Hepatocyte (in vitro differentiated cells): Measurements from ENCODE around the gene ODC1.

Source experiments
- EZH2 ChIP-seq: fragments of 200-600 bp; sonication (generic); IDR thresholded peaks from 2 replicates; pipeline ENCODE4 v1.6.1; 2016; ENCODE audit warnings: antibody characterized with exemption, mild to moderate bottlenecking, borderline replicate concordance
- EZH2phosphoT487 ChIP-seq: fragments of 200-600 bp; sonication (generic); IDR thresholded peaks from one replicate; pipeline ENCODE4 v1.6.1; 2018; ENCODE audit warnings: antibody characterized with exemption, mild to moderate bottlenecking, low read depth, moderate library complexity; ENCODE audit not compliant: unreplicated experiment, severe bottlenecking
- TF ChIP-seq, protein P1 (sequence below): fragments of 200-600 bp; sonication (generic); IDR thresholded peaks from 2 replicates; pipeline ENCODE4 v1.5.1; 2016; ENCODE audit warnings: antibody characterized with exemption, mild to moderate bottlenecking; ENCODE audit not compliant: poor library complexity

DNA sequence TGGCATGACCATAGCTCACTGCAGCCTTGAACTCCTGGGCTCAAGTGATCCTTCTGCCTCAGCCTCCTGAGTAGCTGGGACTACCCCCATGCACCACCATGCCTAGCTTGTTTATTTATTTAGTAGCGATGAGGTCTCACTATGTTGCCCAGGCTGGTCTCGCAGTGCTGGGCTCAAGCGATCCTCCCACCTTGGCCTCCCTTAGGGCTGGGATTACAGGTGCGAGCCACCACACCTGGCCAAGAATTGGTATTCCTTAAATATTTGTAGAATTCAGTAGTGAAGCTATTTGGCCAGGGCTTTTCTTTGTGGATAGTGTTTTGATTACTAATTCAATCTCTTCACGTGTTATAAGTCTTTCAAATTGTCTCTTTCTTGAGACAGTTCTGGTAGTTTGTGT, 56.0 kb downstream of the ODC1 start:
- TF ChIP-seq, protein P1, sequence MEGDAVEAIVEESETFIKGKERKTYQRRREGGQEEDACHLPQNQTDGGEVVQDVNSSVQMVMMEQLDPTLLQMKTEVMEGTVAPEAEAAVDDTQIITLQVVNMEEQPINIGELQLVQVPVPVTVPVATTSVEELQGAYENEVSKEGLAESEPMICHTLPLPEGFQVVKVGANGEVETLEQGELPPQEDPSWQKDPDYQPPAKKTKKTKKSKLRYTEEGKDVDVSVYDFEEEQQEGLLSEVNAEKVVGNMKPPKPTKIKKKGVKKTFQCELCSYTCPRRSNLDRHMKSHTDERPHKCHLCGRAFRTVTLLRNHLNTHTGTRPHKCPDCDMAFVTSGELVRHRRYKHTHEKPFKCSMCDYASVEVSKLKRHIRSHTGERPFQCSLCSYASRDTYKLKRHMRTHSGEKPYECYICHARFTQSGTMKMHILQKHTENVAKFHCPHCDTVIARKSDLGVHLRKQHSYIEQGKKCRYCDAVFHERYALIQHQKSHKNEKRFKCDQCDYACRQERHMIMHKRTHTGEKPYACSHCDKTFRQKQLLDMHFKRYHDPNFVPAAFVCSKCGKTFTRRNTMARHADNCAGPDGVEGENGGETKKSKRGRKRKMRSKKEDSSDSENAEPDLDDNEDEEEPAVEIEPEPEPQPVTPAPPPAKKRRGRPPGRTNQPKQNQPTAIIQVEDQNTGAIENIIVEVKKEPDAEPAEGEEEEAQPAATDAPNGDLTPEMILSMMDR, result no peak
- TF ChIP-seq EZH2 (no peak), EZH2phosphoT487 (no peak)
